Immature natural killer cell (primary cell): Measurements from ENCODE around the gene LAMTOR3. TPM values are rescaled to one million over a fixed set of nuclear protein-coding genes. Genes with fewer than 3 reads are reported as not detected.

Experiments used
- DNase-seq, 3 donors: peaks; one replicate each; pipeline ENCODE4 v3.0.0; 2022; ENCODE audit warnings: mixed read lengths in 1 of 3
- H3K27ac Mint-ChIP-seq, 6 donors: one replicate each; pipeline ENCODE4 v1.8.0; 2020; ENCODE audit warnings: mixed read lengths in 6 of 6, mild to moderate bottlenecking in 5 of 6, inconsistent platforms in 4 of 6, moderate library complexity in 3 of 6
- H3K27me3 Mint-ChIP-seq, 3 donors: one replicate each; pipeline ENCODE4 v1.8.0; 2020 to 2021; ENCODE audit warnings: low read depth in 3 of 3, mild to moderate bottlenecking in 3 of 3, mixed read lengths in 3 of 3, moderate library complexity in 3 of 3, inconsistent platforms in 1 of 3
- H3K36me3 Mint-ChIP-seq, 3 donors: one replicate each; pipeline ENCODE4 v1.8.0; 2020; ENCODE audit warnings: mixed read lengths in 3 of 3, inconsistent platforms in 2 of 3, mild to moderate bottlenecking in 2 of 3
- H3K4me1 Mint-ChIP-seq, 2 donors: one replicate each; pipeline ENCODE4 v1.8.0; 2020; ENCODE audit warnings: inconsistent platforms in 2 of 2, mild to moderate bottlenecking in 2 of 2, mixed read lengths in 2 of 2, moderate library complexity in 1 of 2
- H3K4me3 Mint-ChIP-seq, 5 donors: one replicate each; pipeline ENCODE4 v1.8.0; 2020; ENCODE audit warnings: mild to moderate bottlenecking in 5 of 5, mixed read lengths in 5 of 5, inconsistent platforms in 3 of 5, moderate library complexity in 3 of 5
- H3K9me3 Mint-ChIP-seq, 6 donors: one replicate each; pipeline ENCODE4 v1.8.0; 2020; ENCODE audit warnings: mild to moderate bottlenecking in 6 of 6, mixed read lengths in 6 of 6, inconsistent platforms in 4 of 6, moderate library complexity in 3 of 6
- polyA plus RNA-seq, 3 donors: library from polyadenylated mRNA; unstranded; fragments of 300-500 nt; fragmentation: Illumina TruSeq; gene quantifications; one replicate each; pipeline ENCODE4 v1.2.3, GENCODE V29; 2021

The LAMTOR3 gene, protein sequence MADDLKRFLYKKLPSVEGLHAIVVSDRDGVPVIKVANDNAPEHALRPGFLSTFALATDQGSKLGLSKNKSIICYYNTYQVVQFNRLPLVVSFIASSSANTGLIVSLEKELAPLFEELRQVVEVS
- polyA plus RNA-seq, result 10 to 100 TPM; 29.9 to 67.2 (median 47.3) TPM

DNA sequence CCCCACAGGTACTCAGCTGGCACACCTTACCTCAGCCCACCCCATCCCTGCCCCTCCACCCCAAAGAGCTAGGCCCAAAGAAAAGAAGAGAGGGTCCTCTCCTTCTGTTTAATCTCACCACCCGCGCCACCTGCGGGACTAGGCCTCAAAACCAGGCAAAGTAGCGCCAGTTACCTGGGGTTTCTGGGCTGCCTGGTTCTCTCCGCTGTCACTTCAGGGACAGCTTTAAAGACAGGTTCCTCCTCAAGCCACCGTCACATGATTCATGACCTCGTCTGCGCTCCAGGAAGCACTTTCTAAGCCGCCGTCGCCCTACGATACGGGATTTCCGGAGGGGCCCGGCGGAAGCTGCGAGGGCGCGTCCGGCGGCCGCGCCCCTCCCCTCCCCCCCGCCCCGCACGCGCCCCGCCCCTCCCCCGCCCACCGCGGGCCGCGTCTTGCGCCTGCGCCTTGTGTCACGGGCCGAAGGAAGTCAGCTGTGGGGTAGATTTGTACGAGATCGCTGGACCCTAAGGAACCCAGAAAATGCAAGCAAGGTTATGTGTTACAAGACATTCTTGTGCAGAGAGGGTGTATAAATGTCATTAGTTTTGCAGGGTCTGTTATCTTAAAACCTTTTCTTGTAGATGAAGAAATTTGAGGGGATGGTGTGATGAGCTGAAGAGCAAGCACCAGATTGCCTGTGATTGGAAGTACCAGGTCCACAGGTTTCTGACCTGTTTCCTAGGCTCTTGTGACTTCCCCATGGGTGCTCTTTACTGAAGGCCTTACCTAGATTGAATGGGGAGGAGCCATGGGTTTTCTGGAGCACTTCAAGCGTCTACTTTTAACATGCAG is at the start of gene LAMTOR3:
TSS of gene LAMTOR3 (minus strand) at position 267 of the 837 bp plus-strand sequence. CDS start 464 bp downstream, outside the sequence.
- peak within 1 kb of the TSS; percentile 91 to 98 (median 96) for H3K27ac Mint-ChIP-seq
- no peaks in the 10 kb centered on the region for H3K9me3 Mint-ChIP-seq

DNA sequence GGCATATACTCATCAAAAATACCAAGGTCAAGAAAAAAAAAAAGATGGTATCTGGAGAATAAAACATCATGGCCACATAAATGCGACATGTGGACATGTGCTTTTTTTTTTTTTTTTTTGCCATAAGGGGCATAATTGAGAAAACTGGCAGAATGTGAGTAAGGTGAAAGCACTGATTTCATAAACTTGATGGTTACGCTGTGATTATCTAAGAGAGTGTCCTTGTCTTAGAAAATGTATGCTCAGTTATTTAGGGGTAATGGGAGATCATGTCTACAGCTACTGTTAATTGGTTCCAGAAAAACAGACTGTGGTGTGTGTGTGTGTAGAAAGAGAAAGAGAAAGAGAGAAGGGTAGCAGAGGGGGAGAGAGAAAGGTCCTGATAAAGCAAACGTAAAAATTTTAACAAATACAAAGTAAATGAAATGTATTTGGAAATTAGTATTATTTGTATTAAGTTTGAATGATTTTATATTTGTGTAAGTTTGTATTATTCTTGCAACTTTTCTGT is 44.1 kb upstream of the LAMTOR3 start:
- Mint-ChIP-seq H3K36me3 (peaks cover 13 to 30% (median 19%) of the 10 kb centered on the region in 3 donors), H3K4me1 (peaks cover 41 to 69% of the 10 kb centered on the region in 2 donors), H3K9me3 (peaks cover 0 to 13% (median 4%) of the 10 kb centered on the region in 6 donors), H3K27me3 (peaks cover 0 to 5% (median 4%) of the 10 kb centered on the region in 3 donors), H3K4me3 (peak overlapping the region in 1 of 5 donors; percentile 36), H3K27ac (peak overlapping the region; percentile 31 to 68 (median 54))
- DNase-seq, result no peak

More for the DNA sequence above, at the start of gene LAMTOR3:
- Mint-ChIP-seq H3K36me3 (peaks cover 0 to 4% (median 0%) of the 10 kb centered on the region in 3 donors), H3K4me1 (peaks cover 35 to 51% of the 10 kb centered on the region in 2 donors), H3K27me3 (peaks cover 4 to 14% (median 4%) of the 10 kb centered on the region in 3 donors), H3K4me3 (peak within 1 kb of the TSS; percentile 97 to 99 (median 97))
- DNase-seq, result peak; percentile 86 to 90 (median 89)

DNA sequence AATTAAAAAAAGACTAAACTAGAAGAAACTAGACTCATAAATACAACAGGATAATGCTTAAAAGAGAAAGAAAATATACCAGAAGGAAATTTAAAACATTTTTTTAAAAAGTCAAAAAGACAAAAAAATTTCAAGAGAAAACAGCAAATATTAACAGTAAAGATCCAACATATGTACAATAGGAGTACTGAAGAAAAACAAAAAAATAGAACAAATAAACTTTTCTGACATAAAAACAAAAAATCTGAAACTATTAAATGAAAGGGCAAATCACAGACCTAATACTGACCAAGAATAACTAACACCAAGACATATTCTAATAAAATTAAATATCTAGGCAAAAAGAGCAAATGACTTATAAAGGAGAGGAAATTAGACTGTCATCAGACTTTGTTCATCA is 40.7 kb upstream of the LAMTOR3 start:
- no peak overlapping the region for H3K4me3 Mint-ChIP-seq
- H3K27me3 Mint-ChIP-seq, result peaks cover 0 to 5% (median 4%) of the 10 kb centered on the region in 3 donors
- peaks cover 13 to 38% (median 24%) of the 10 kb centered on the region in 3 donors for H3K36me3 Mint-ChIP-seq
- peak overlapping the region in 2 of 6 donors; percentile 1 to 3 for H3K27ac Mint-ChIP-seq
- DNase-seq, result no peak
- H3K4me1 Mint-ChIP-seq, result peaks cover 47 to 76% of the 10 kb centered on the region in 2 donors
- H3K9me3 Mint-ChIP-seq, result peaks cover 0 to 13% (median 4%) of the 10 kb centered on the region in 6 donors

DNA sequence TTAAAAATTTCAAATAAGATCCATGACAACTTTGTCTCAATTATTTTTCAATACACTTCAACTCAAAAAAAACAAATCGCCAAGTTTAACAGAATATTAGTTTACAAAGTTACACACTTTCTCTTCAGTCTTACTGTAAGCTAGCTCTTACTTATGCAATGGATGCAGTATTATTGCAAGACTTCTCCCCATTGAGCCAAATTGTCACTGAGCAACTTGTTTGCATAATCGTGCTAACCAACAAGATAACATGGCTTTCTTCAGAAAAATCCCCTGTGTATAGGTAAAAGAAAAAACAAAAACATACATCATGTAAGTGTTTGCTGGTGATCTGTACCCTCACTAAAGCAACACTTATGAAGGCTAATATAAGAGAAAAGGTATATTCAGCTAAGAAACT is 33.3 kb upstream of the LAMTOR3 start:
- H3K27ac Mint-ChIP-seq, result peak overlapping the region in 1 of 6 donors; percentile 39
- H3K9me3 Mint-ChIP-seq, result no peaks in the 10 kb centered on the region
- DNase-seq, result no peak
- no peak overlapping the region for H3K4me3 Mint-ChIP-seq
- H3K4me1 Mint-ChIP-seq, result peaks cover 30 to 63% of the 10 kb centered on the region in 2 donors
- H3K27me3 Mint-ChIP-seq, result peaks cover 0 to 2% (median 0%) of the 10 kb centered on the region in 3 donors
- peaks cover 1 to 8% (median 3%) of the 10 kb centered on the region in 3 donors for H3K36me3 Mint-ChIP-seq

DNA sequence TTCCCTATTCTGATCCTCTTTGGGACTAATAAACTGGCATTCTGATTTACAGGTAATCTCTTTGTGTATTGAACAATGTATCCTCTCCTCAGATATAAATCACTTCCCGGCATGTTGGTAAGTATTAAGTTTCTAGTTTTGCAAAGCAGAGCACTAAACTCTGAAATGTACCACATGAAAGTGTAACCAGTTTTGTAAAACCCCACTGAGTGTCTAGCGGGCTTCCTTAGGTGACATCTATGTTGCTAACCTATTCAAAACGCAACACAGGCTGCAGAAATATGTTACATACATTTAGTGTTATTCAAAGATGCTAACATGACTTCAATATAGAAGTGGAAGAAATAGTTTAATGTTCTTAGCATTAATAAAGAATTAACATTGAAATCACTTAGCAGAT is 26.9 kb upstream of the LAMTOR3 start:
- peaks cover 8 to 33% of the 10 kb centered on the region in 2 donors for H3K4me1 Mint-ChIP-seq
- no peak overlapping the region for H3K4me3 Mint-ChIP-seq
- peaks cover 19 to 30% (median 28%) of the 10 kb centered on the region in 3 donors for H3K36me3 Mint-ChIP-seq
- peak overlapping the region in 2 of 6 donors; percentile 15 to 62 for H3K27ac Mint-ChIP-seq
- H3K9me3 Mint-ChIP-seq, result peaks cover 0 to 9% (median 4%) of the 10 kb centered on the region in 6 donors
- no peak for DNase-seq
- no peaks in the 10 kb centered on the region for H3K27me3 Mint-ChIP-seq

DNA sequence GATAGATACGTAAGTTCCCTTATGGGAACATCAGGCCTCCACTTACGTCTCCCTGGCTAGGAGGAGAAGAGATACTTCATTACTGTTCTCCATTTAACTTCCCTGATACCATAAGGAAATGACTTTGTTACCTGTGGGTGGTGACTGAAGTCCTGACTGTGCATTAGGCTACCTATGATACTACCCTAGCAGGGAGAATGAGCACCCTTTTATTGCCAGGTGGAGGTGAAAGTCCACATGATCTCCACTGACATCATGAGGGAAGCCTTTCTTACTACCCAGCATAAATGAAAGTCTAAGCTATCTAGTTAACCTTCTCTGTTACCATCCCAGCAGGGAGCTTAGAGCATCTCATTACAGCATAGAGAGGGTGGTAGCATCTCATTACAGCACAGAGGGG is 24.4 kb upstream of the LAMTOR3 start:
- Mint-ChIP-seq H3K9me3 (peaks cover 0 to 9% (median 4%) of the 10 kb centered on the region in 6 donors), H3K36me3 (peaks cover 35 to 40% (median 39%) of the 10 kb centered on the region in 3 donors), H3K27ac (no peak overlapping the region), H3K4me3 (no peak overlapping the region), H3K27me3 (no peaks in the 10 kb centered on the region), H3K4me1 (peaks cover 11 to 38% of the 10 kb centered on the region in 2 donors)
- no peak for DNase-seq

DNA sequence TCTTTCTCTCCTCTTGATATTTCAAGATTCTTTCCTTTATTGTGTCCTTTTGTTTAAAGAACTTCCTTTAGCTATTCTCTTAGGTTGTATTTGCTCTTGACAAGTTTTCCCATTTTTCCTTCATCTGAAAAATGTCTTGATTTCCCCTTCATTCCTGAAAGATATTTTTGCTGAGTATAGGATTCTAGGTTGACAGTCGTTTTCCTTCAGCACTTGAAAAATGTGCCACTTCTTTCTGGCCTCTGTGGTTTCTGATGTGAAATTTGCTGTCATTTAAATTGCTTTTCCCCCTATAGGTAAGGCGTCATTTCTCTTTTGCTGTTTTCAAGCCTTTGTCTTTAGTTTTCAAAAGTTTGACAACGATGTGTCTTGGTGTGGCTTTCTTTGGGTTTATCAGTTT is 23.3 kb upstream of the LAMTOR3 start:
- Mint-ChIP-seq H3K4me1 (peaks cover 11 to 38% of the 10 kb centered on the region in 2 donors), H3K27ac (peak overlapping the region in 1 of 6 donors; percentile 24), H3K4me3 (no peak overlapping the region), H3K9me3 (peaks cover 0 to 9% (median 4%) of the 10 kb centered on the region in 6 donors), H3K27me3 (no peaks in the 10 kb centered on the region), H3K36me3 (peaks cover 36 to 43% (median 41%) of the 10 kb centered on the region in 3 donors)
- DNase-seq, result no peak

DNA sequence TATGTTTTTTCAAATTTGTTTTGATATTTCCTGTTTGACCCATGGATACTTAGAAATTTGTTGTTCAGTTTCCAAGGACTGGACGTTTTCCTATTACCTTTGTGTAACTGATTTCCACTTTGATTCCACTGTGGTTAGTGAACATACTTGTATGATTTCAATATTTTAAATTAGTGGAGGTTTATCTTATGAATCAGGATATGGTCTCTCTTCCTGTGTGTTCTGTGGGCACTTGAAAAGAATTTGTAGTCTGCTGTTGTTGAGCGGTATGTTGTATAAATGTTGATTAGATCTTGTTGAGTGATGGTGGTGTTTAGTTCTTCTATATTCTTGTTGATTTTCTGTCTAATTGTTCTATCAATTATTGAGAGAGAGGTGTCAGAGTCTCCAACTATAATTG is 21.2 kb upstream of the LAMTOR3 start:
- no peak for DNase-seq
- peaks cover 0 to 9% (median 4%) of the 10 kb centered on the region in 6 donors for H3K9me3 Mint-ChIP-seq
- peaks cover 0 to 1% (median 0%) of the 10 kb centered on the region in 3 donors for H3K27me3 Mint-ChIP-seq
- peaks cover 36 to 41% (median 36%) of the 10 kb centered on the region in 3 donors for H3K36me3 Mint-ChIP-seq
- no peak overlapping the region for H3K4me3 Mint-ChIP-seq
- peaks cover 8 to 48% of the 10 kb centered on the region in 2 donors for H3K4me1 Mint-ChIP-seq
- peak overlapping the region in 2 of 6 donors; percentile 2 to 51 for H3K27ac Mint-ChIP-seq

DNA sequence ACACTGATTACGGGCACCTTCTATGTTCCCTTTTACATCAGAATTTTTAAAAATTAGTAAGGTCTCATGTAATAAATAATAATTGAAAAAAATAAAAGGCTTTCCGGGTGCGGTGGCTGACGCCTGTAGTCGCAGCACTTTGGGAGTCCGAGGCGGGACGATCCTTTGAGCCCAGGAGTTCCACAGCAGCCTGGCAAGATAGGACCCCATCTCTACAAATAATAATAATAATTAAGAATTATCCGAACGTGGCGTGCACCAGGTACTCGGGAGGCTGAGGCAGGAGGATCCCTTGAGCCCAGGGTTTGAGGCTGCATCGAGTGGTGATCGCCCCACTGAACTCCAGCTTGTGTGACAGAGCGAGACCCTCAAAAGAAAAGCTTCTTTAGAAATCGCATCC is 771 bp upstream of the LAMTOR3 start:
- Mint-ChIP-seq H3K27me3 (peaks cover 4 to 14% (median 4%) of the 10 kb centered on the region in 3 donors), H3K4me3 (peak overlapping the region; percentile 56 to 98 (median 97)), H3K9me3 (no peaks in the 10 kb centered on the region), H3K36me3 (peaks cover 0 to 4% (median 0%) of the 10 kb centered on the region in 3 donors), H3K27ac (peak overlapping the region in 4 of 6 donors; percentile 84 to 96 (median 93)), H3K4me1 (peaks cover 35 to 47% of the 10 kb centered on the region in 2 donors)
- DNase-seq, result no peak

DNA sequence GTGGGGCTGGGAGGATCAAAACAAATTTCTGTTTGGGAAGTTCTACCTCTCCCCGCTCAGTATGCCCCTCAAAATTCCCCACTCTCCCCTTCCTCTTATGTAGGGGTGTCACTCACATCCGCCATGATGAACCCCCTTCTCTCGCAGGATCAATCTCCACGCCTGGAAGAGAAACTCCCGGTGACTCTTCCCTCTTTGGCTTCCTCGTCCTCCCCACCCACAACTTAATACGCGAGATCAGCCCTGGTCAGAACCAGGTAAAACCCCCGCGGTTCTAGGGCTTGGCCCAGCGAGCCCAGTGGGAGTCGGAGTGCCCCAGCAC is 427 bp downstream of the LAMTOR3 start:
- peaks cover 4 to 14% (median 4%) of the 10 kb centered on the region in 3 donors for H3K27me3 Mint-ChIP-seq
- H3K9me3 Mint-ChIP-seq, result no peaks in the 10 kb centered on the region
- peaks cover 0 to 4% (median 0%) of the 10 kb centered on the region in 3 donors for H3K36me3 Mint-ChIP-seq
- H3K27ac Mint-ChIP-seq, result peak overlapping the region; percentile 91 to 98 (median 96)
- H3K4me3 Mint-ChIP-seq, result peak overlapping the region; percentile 97 to 99 (median 97)
- peaks cover 35 to 53% of the 10 kb centered on the region in 2 donors for H3K4me1 Mint-ChIP-seq
- no peak for DNase-seq

DNA sequence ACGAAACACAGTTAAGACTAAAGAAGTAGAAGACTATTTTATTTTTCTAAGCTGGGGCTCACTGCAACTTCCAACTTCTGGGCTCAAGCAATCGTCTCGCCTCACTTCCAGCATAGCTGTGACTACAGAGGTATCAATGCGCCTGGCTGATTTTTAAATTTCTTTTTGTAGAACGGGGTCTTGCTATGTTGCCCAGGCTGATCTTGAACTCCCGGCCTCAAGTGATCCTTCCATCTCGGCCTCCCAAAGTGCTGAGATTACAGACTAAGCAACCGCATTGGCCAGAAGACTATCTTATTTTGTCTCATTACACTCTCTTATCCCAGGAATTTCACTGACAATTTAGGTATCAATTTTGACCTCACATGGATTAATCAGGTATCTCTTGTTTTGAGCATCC is 1.2 kb downstream of the LAMTOR3 start:
- H3K4me3 Mint-ChIP-seq, result peak overlapping the region; percentile 97 to 99 (median 97)
- H3K4me1 Mint-ChIP-seq, result peaks cover 35 to 57% of the 10 kb centered on the region in 2 donors
- H3K9me3 Mint-ChIP-seq, result no peaks in the 10 kb centered on the region
- H3K36me3 Mint-ChIP-seq, result peaks cover 0 to 4% (median 0%) of the 10 kb centered on the region in 3 donors
- peak overlapping the region; percentile 91 to 98 (median 96) for H3K27ac Mint-ChIP-seq
- H3K27me3 Mint-ChIP-seq, result peaks cover 4 to 14% (median 4%) of the 10 kb centered on the region in 3 donors
- DNase-seq, result no peak

DNA sequence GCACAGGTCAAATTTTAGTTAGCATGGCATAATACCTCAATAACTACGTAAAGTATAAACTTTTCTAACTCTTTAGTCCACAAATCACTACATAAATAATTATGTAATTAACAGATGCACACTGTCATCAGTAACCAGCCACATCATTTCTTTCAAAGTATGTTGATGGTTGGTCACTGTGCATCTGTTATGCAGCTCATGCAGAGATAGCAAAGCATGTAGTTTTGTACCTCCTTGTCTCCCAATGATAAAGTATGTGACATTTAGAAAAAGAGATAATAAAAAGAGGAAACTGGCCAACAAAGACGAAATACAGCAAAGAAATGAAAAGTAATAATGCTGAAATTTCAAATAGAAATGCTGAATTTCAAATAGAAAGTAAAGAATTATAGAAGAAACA is 2.9 kb downstream of the LAMTOR3 start:
- Mint-ChIP-seq H3K4me1 (peaks cover 35 to 57% of the 10 kb centered on the region in 2 donors), H3K36me3 (peaks cover 0 to 7% (median 4%) of the 10 kb centered on the region in 3 donors), H3K27me3 (peaks cover 4 to 14% (median 4%) of the 10 kb centered on the region in 3 donors), H3K27ac (peak overlapping the region in 1 of 6 donors; percentile 64), H3K4me3 (peak overlapping the region in 1 of 5 donors; percentile 34), H3K9me3 (no peaks in the 10 kb centered on the region)
- DNase-seq, result no peak

DNA sequence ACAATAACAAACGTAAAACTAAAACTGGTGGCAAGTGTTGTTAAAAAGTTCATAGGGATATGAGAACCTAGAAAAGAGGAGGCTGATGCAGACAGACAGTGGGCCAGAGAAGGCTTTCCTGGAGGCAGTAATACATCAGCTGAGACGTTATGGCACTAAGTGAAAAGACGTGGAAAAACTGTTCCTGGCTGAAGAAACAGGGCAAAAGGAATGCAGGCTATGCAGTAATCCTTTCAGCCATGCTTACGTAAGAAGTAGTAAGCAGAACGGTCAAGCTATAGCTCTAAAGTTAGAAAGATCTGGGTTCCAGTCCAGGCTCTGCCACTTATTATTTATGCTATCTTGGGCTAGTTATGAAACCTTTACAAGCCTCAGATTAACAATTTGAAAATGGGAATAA is 6.4 kb downstream of the LAMTOR3 start:
- no peak overlapping the region for H3K4me3 Mint-ChIP-seq
- H3K4me1 Mint-ChIP-seq, result peaks cover 12 to 29% of the 10 kb centered on the region in 2 donors
- DNase-seq, result no peak
- H3K27ac Mint-ChIP-seq, result no peak overlapping the region
- H3K9me3 Mint-ChIP-seq, result no peaks in the 10 kb centered on the region
- H3K27me3 Mint-ChIP-seq, result no peaks in the 10 kb centered on the region
- peaks cover 0 to 18% (median 8%) of the 10 kb centered on the region in 3 donors for H3K36me3 Mint-ChIP-seq
